ENCODE data around the gene MDM2.

MDM2 gene

GRCh38 chr12:68886636-68887572 lies 78.9 kb downstream of the MDM2 start:
- no peak for TF ChIP-seq CTCF (IDR thresholded peaks at IDR 0.05; ENCODE audit: low read length, missing control alignments)
- no peak for DNase-seq (ENCODE audit: low read depth)
- no peak overlapping the region for H3K4me3 ChIP-seq (replicated peaks; ENCODE audit: low read depth, low read length)

- no peak overlapping the region for H3K4me3 ChIP-seq (replicated peaks; ENCODE audit: low read depth, low read length)
- DNase-seq (ENCODE audit: low read depth) = no peak
- TF ChIP-seq CTCF (IDR thresholded peaks at IDR 0.05; ENCODE audit: low read length, missing control alignments) = no peak
These were observed 79.7 kb downstream of the MDM2 start for GRCh38 chr12:68887641-68888040.

- no peak overlapping the region for H3K4me3 ChIP-seq (replicated peaks; ENCODE audit: low read depth, low read length)
- no peak for DNase-seq (ENCODE audit: low read depth)
- TF ChIP-seq CTCF (IDR thresholded peaks at IDR 0.05; ENCODE audit: low read length, missing control alignments) = no peak
These were observed 80.3 kb downstream of the MDM2 start for GRCh38 chr12:68888243-68888642.

- no peak overlapping the region for H3K4me3 ChIP-seq (replicated peaks; ENCODE audit: low read depth, low read length)
- TF ChIP-seq CTCF (IDR thresholded peaks at IDR 0.05; ENCODE audit: low read length, missing control alignments) = no peak
- no peak for DNase-seq (ENCODE audit: low read depth)
These were observed 82.7 kb downstream of the MDM2 start for GRCh38 chr12:68890701-68891113.

GRCh38 chr12:68891141-68891540 lies 83.2 kb downstream of the MDM2 start:
- TF ChIP-seq CTCF (IDR thresholded peaks at IDR 0.05; ENCODE audit: low read length, missing control alignments) = no peak
- no peak for DNase-seq (ENCODE audit: low read depth)
- H3K4me3 ChIP-seq (replicated peaks; ENCODE audit: low read depth, low read length) = no peak overlapping the region

GRCh38 chr12:68893201-68893600 lies 85.2 kb downstream of the MDM2 start:
- TF ChIP-seq CTCF (IDR thresholded peaks at IDR 0.05; ENCODE audit: low read length, missing control alignments) = no peak
- DNase-seq (ENCODE audit: low read depth) = no peak

GRCh38 chr12:68893741-68894140 lies 85.8 kb downstream of the MDM2 start:
- DNase-seq (ENCODE audit: low read depth) = no peak
- H3K4me3 ChIP-seq (replicated peaks; ENCODE audit: low read depth, low read length) = no peak overlapping the region
- no peak for TF ChIP-seq CTCF (IDR thresholded peaks at IDR 0.05; ENCODE audit: low read length, missing control alignments)

More at GRCh38 chr12:68893201-68893600, 85.2 kb downstream of the MDM2 start:
- H3K4me3 ChIP-seq (replicated peaks; ENCODE audit: low read depth, low read length) = no peak overlapping the region

Data from fibroblast of pulmonary artery (primary cell).